ENCODE measurements around the gene TTC13. TPM values are rescaled to one million over a fixed set of nuclear protein-coding genes. Genes with fewer than 3 reads are reported as not detected.
A peak's percentile ranks its signal among the peaks of the same experiment; 100 is the strongest.

Gene TTC13
- total RNA-seq, 6 donors from 2014 or later = 18.6 to 41.9 (median 33.3) TPM

- no peak for DNase-seq
- Histone ChIP-seq H3K4me1 (no peaks in the 10 kb centered on the region), H3K9me3 (no peaks in the 10 kb centered on the region), H3K4me3 (no peak overlapping the region), H3K36me3 (no peaks in the 10 kb centered on the region), H3K27ac (no peak overlapping the region), H3K27me3 (no peaks in the 10 kb centered on the region)
- 40 to 46% methylated on average over 5 of the region's 5 CpGs for WGBS, 2 donors
- TF ChIP-seq POLR2AphosphoS5 (IDR thresholded peaks at IDR 0.05) (no peak), EP300 (IDR thresholded peaks at IDR 0.05) (no peak), CTCF (IDR thresholded peaks at IDR 0.05) (no peak), POLR2A (IDR thresholded peaks at IDR 0.05) (no peak)
- peak in 1 of 2 donors; percentile 76 for ATAC-seq (ENCODE audit: low FRiP score in 2 of 2)
These were observed 100.1 kb downstream of the TTC13 start for GRCh38 chr1:230878591-230878990.

GRCh38 chr1:230877924-230878590, 100.6 kb downstream of the TTC13 start:
- no peak for ATAC-seq (ENCODE audit: low FRiP score in 2 of 2)
- TF ChIP-seq EP300 (IDR thresholded peaks at IDR 0.05) (no peak), CTCF (IDR thresholded peaks at IDR 0.05) (no peak), POLR2A (IDR thresholded peaks at IDR 0.05) (no peak), POLR2AphosphoS5 (IDR thresholded peaks at IDR 0.05) (no peak)
- 95 to 97% methylated on average over 4 of the region's 4 CpGs for WGBS, 2 donors

DNA sequence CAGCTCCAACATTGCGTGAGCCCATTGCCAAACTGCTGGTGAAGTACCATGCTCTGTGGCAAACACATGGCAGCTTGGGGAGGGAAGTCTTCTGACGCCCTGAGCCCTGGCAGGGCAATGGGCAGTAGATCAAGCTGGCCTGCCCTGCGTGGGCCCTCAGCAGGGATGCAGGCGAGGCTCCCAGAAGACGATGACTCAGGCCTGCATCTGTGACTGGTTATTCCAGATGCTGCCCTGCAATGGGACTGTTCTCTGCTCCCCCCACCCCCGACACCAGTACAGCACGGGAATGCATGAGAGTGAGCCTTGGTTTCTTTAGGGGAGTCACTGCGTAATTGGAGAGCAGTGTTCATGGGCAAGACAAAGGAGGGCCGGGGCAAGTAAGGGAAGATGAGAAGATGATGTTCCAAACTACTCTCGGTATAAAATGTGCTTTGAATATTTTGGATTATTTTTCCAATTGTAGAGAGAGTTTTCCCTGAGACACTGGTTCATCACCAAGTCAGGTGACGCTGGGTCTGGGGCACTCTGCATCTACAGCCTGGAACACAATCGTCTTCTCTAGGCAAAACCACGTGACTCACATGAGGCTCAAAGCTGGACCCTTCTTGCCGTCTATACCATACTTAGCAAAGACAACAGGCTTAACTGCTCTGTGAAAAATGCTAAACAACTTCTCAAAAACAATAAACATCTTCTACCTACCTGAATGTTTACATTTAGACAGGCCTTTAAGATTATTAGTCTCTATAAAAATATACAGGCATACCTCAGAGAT, 101.3 kb downstream of the TTC13 start:
- no peaks in the 10 kb centered on the region for H3K4me1 ChIP-seq
- H3K27me3 ChIP-seq = no peaks in the 10 kb centered on the region
- 91 to 93% methylated on average over 10 to 14 of the region's 14 CpGs for WGBS, 2 donors
- no peak overlapping the region for H3K27ac ChIP-seq
- DNase-seq (no peak), ATAC-seq (ENCODE audit: low FRiP score in 2 of 2) (no peak)
- no peak overlapping the region for H3K4me3 ChIP-seq
- TF ChIP-seq CTCF (IDR thresholded peaks at IDR 0.05) (no peak), POLR2A (IDR thresholded peaks at IDR 0.05) (no peak), EP300 (IDR thresholded peaks at IDR 0.05) (no peak), POLR2AphosphoS5 (IDR thresholded peaks at IDR 0.05) (no peak)
- no peaks in the 10 kb centered on the region for H3K36me3 ChIP-seq
- no peaks in the 10 kb centered on the region for H3K9me3 ChIP-seq

More at GRCh38 chr1:230877924-230878590, 100.6 kb downstream of the TTC13 start:
- Histone ChIP-seq H3K9me3 (no peaks in the 10 kb centered on the region), H3K4me1 (no peaks in the 10 kb centered on the region), H3K4me3 (no peak overlapping the region), H3K27me3 (no peaks in the 10 kb centered on the region), H3K27ac (no peak overlapping the region), H3K36me3 (no peaks in the 10 kb centered on the region)
- no peak for DNase-seq

DNA sequence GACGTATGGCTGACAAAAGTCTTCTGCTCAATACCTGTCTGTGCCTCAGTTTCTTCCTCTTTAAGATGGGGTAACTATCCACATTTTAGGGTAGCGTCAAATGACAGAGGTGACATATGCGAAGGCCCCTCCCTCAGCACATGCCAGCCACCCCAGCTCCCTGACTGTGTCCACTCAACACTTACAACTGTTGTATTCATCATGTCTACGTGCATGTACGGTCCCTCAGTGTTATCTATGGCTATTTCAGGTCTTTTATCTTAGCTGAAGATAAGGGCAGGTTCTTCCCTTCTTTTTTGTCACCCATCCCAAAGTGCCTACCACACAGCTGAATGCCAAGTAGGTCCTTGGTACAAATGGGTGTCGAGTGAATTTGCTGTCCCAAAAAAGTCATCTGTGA, 102.0 kb downstream of the TTC13 start:
- no peaks in the 10 kb centered on the region for H3K9me3 ChIP-seq
- 80 to 93% methylated on average over 6 of the region's 6 CpGs for WGBS, 2 donors

More for the DNA sequence above, 102.0 kb downstream of the TTC13 start:
- no peak for ATAC-seq (ENCODE audit: low FRiP score in 2 of 2)
- no peak for DNase-seq
- H3K4me3 ChIP-seq = no peak overlapping the region
- H3K36me3 ChIP-seq = no peaks in the 10 kb centered on the region
- H3K27ac ChIP-seq = no peak overlapping the region
- H3K4me1 ChIP-seq = no peaks in the 10 kb centered on the region
- TF ChIP-seq EP300 (IDR thresholded peaks at IDR 0.05) (no peak), CTCF (IDR thresholded peaks at IDR 0.05) (no peak), POLR2A (IDR thresholded peaks at IDR 0.05) (no peak), POLR2AphosphoS5 (IDR thresholded peaks at IDR 0.05) (no peak)
- no peaks in the 10 kb centered on the region for H3K27me3 ChIP-seq
